Ectodermal cell (in vitro differentiated cells): ENCODE data around the gene NDP.

ENCODE experiments used
- H3K27ac ChIP-seq: 2 replicates; pipeline ENCODE4 v1.7.0; 2013; ENCODE audit warnings: mild to moderate bottlenecking, low read depth, low read length; ENCODE audit not compliant: insufficient read depth, poor library complexity, severe bottlenecking
- H3K27me3 ChIP-seq: 2 replicates; pipeline ENCODE4 v1.7.0; 2013; ENCODE audit warnings: mild to moderate bottlenecking, low read length; ENCODE audit not compliant: insufficient read depth, control insufficient read depth, poor library complexity, severe bottlenecking
- H3K36me3 ChIP-seq: one replicate; pipeline ENCODE4 v1.7.0; 2013; ENCODE audit warnings: low read length; ENCODE audit not compliant: control insufficient read depth, insufficient read depth
- H3K4me1 ChIP-seq: one replicate; pipeline ENCODE4 v1.7.0; 2013; ENCODE audit warnings: low read length; ENCODE audit not compliant: control insufficient read depth, insufficient read depth
- H3K4me3 ChIP-seq: 2 replicates; pipeline ENCODE4 v1.7.0; 2013; ENCODE audit warnings: low read depth, low read length, control low read depth; ENCODE audit not compliant: insufficient read depth
- H3K9me3 ChIP-seq: 2 replicates; pipeline ENCODE4 v1.7.0; 2013; ENCODE audit warnings: mild to moderate bottlenecking, low read length, moderate library complexity; ENCODE audit not compliant: control insufficient read depth
- WGBS, 2 experiments: methylation state at CpG; one replicate each; pipeline ENCODE4 v1.1.7; 2013; ENCODE audit warnings: missing lambda C conversion rate in 2 of 2; 5-methylcytosine and 5-hydroxymethylcytosine counted together

NDP gene

DNA sequence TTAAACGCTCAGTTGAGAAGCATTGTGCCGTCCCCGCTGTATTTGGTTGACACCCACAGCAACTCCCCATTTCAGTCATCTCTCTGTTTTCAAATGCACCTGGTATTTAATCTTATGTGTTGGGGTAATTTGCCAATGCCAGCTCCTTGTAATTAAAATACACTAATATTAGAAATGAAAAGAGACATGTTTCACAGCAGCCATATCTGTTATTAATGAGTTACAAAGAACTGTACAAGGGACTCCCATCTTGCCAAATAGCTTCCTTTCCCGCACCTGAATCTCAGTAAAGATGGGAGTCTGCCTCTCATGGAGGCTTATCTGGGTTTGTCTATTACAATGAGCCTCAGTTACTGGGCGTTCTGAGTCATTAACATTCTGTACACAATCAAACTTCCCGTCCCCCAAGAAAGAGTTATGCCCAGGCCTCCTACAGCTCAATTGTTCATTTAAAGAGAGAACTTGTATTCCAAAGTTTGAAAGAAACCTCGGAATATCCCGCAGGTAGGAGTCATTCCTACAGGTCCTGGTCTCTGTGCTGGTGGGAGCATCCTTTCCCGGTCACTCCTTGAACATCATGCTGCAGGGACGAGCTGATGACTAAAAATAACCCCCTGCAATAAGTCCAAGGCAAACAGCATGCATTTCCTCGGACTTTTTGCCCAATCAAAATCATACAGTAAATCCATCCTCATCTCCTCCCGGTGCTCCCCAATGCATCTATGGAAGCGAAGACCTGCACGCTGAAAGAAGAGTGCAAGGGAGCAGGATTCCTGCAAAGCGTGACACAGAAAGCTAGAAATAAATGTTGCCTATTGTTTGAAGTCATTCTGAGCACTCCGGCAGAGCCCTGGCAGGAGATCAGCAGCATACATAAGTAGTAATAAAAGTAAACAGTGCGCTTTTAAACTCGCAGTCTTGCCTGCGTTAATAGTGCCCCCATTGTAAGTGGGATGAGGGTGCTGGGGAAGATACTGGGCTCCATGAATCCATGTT lies 926 bp downstream of the NDP start:
- Histone ChIP-seq H3K27me3 (no peaks in the 10 kb centered on the region), H3K36me3 (no peaks in the 10 kb centered on the region), H3K4me1 (peaks cover 7% of the 10 kb centered on the region), H3K27ac (no peak overlapping the region), H3K9me3 (no peaks in the 10 kb centered on the region), H3K4me3 (peak overlapping the region; percentile 10)
- 73 to 76% methylated on average over 15 to 19 of the region's 19 CpGs for WGBS, 2 experiments

DNA sequence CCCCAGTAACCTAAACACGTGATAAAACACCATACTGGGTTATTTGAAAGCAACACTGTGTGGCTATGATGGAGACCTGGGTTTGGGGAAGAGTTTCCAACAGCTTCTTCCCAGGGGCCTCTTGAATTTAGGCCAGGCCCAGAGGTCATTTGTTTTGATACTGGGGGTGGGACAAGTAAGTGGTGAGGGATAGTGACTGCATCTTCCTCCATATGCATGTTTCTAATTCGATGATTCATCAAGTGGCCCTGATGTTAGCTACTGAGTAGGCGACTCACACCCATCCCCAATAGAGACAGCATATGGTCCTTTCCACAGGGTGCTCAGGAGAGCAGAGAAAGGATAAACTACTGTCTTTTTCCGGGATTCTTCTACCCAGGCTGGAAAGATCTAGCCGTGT lies 2.7 kb downstream of the NDP start:
- Histone ChIP-seq H3K27ac (no peak overlapping the region), H3K4me3 (no peak overlapping the region), H3K27me3 (no peaks in the 10 kb centered on the region), H3K36me3 (no peaks in the 10 kb centered on the region), H3K4me1 (peaks cover 7% of the 10 kb centered on the region), H3K9me3 (no peaks in the 10 kb centered on the region)
- 89 to 91% methylated on average over 5 of the region's 5 CpGs for WGBS, 2 experiments

DNA sequence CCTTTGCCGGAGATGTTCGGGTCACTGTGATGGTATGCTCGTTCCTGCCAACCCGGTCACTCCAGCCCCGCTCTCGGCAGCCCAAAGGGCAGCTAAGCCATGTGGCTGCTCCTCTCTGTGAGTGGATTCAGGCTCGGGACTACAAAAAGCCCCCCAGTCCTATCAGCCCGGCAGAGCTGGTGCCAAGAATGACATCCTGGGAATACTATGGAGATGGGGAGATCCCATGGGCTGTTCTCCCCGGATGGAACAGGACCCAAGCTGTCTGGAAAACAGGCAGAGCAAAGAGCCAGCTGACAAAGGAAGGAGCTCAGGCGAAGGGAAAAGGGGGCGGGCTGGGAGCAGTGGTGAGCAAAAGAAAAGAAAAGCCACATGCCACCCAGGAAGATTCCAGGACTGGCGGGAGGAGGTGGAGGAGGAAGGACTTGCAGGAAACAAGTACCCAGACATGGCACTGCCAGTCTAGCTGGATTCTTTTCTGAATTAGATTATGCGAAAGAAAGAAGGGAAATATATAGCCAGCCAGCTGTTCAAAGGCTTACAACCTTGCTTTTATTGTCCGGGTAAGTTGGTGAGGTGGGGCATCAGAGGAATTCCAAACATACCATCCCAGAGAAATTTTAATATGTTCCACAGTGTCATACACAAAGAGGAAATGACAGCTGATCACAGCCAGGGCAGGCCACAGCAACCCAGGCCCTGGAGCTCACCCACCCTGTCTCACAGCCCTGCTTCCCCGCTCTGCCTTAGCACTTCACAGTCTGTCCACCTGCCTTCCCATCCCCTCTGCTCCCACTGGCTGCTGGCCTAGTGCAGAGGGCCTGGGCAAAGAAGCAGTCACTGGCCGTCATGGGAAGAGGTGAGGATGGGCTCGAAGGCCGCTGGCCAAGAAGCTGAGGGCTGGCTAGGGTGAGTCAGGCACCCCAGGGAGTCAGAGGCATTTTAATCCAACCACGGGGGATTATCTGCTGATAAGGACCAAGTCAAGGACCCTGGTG lies 3.4 kb downstream of the NDP start:
- peaks cover 7% of the 10 kb centered on the region for H3K4me1 ChIP-seq
- 64 to 65% methylated on average over 18 of the region's 19 CpGs for WGBS, 2 experiments
- H3K4me3 ChIP-seq = no peak overlapping the region
- H3K36me3 ChIP-seq = no peaks in the 10 kb centered on the region
- H3K27ac ChIP-seq = peak overlapping the region; percentile 69
- H3K27me3 ChIP-seq = no peaks in the 10 kb centered on the region
- H3K9me3 ChIP-seq = no peaks in the 10 kb centered on the region

DNA sequence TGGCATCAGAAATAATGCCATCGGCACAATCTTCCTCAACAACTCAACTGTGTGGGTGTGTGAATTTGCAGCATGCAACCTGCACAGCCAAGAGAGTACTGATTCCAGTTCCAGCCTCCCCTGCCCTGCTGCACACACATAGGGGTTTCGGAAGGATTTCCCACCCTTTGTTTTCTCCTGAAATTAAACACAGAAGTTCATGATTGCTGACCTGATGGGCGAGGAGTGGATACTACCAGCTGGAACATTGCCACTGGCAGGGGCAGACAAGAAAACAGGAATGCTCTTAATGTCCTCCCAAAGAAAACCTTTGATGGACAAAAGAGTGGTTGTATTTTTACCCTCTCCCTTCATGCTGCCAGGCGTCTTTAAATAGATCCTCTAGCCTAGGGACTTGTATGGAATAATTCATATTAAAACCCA lies 4.8 kb downstream of the NDP start:
- H3K36me3 ChIP-seq = no peaks in the 10 kb centered on the region
- no peak overlapping the region for H3K4me3 ChIP-seq
- no peak overlapping the region for H3K27ac ChIP-seq
- peaks cover 7% of the 10 kb centered on the region for H3K4me1 ChIP-seq
- H3K9me3 ChIP-seq = no peaks in the 10 kb centered on the region
- 94 to 100% methylated on average over 3 of the region's 4 CpGs for WGBS, 2 experiments
- H3K27me3 ChIP-seq = no peaks in the 10 kb centered on the region

DNA sequence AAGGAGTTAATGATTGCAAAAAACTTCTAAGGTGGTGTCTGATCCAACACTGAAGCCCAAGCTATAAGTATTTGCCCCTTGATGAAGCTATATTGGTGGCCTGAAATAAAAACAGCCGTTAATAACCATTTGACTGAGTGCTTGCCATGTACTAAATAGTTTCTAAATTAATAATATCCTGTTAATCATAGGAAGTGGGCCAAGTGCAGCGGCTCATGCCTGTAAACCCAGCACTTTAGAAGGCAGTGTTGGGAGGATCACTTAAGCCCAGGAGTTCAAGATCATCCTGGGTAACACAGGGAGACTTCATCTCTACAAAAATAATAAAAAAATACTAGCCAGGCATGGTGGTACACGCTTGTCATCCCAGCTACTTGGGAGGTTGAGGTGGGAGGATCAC lies 8.3 kb downstream of the NDP start:
- Histone ChIP-seq H3K27ac (no peak overlapping the region), H3K9me3 (no peaks in the 10 kb centered on the region), H3K4me3 (no peak overlapping the region), H3K27me3 (no peaks in the 10 kb centered on the region), H3K36me3 (no peaks in the 10 kb centered on the region), H3K4me1 (peaks cover 4% of the 10 kb centered on the region)
- 83 to 92% methylated on average over 2 to 3 of the region's 3 CpGs for WGBS, 2 experiments

DNA sequence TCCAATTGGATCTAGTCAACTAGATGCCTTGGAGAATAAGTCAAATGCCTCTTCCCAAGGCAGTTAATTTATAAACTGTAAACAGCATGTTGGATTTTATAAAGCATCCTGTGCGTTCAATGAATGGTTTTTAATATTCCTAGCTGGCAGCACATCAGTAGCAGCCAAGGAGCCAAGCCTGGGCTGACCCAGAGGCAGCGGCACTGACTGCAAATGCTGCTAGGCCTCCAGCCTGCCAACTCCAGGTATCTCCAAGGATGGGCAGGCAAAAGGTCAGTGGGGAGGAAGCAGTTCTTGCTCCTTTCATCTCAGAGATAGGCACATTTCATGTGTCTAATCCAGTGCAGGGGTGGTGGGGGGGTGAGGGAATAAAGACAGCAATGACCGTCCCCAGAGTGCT lies 9.5 kb downstream of the NDP start:
- no peaks in the 10 kb centered on the region for H3K4me1 ChIP-seq
- no peak overlapping the region for H3K4me3 ChIP-seq

DNA sequence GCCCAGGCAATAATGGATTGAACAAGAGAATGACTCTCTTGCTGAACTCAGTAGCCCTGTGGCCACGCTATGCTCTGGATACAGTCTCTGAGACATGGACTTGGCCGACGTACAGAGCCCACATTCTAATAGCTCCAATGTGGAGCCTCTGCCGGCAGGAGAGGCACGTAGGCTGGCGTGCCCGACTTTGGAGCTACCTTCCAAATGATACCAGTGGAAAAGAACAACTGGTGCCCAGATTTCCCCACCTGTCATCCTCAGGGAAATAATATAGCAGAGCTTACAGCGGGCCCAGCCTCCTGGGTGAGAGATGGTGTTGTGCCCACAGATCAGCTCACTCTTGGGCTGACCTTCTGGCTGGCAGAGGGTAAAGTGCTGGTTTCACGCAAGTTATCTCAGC lies 10.6 kb downstream of the NDP start:
- Histone ChIP-seq H3K27ac (no peak overlapping the region), H3K27me3 (no peaks in the 10 kb centered on the region), H3K36me3 (no peaks in the 10 kb centered on the region), H3K9me3 (no peaks in the 10 kb centered on the region), H3K4me1 (no peaks in the 10 kb centered on the region), H3K4me3 (no peak overlapping the region)
- 96 to 99% methylated on average over 9 of the region's 9 CpGs for WGBS, 2 experiments

More for the DNA sequence above, 9.5 kb downstream of the NDP start:
- 96 to 100% methylated on average over 3 of the region's 3 CpGs for WGBS, 2 experiments
- Histone ChIP-seq H3K27me3 (no peaks in the 10 kb centered on the region), H3K27ac (no peak overlapping the region), H3K9me3 (no peaks in the 10 kb centered on the region), H3K36me3 (no peaks in the 10 kb centered on the region)

DNA sequence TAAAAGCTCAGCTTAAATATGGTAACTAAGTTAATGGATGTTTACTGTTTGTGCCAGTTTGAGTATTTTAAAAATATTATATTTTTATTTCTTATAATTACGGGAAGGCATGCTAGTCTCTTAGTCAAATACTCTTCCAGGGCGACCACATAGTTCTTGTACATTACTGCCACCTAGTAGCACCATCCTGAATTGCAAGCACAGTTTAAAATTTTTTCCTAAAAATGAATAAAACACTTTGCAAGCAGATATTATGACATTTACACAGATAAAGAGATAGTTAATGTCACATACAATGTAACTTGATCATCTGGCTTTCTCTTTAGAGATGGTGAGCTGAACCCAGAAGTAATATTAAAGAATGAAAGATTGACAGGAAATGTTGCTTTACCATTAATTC lies 11.5 kb downstream of the NDP start:
- H3K36me3 ChIP-seq = no peaks in the 10 kb centered on the region
- no peak overlapping the region for H3K4me3 ChIP-seq
- no peaks in the 10 kb centered on the region for H3K9me3 ChIP-seq
- no peaks in the 10 kb centered on the region for H3K27me3 ChIP-seq
- no peaks in the 10 kb centered on the region for H3K4me1 ChIP-seq
- 40 to 71% methylated on average over 1 to 2 of the region's 2 CpGs for WGBS, 2 experiments
- H3K27ac ChIP-seq = no peak overlapping the region

DNA sequence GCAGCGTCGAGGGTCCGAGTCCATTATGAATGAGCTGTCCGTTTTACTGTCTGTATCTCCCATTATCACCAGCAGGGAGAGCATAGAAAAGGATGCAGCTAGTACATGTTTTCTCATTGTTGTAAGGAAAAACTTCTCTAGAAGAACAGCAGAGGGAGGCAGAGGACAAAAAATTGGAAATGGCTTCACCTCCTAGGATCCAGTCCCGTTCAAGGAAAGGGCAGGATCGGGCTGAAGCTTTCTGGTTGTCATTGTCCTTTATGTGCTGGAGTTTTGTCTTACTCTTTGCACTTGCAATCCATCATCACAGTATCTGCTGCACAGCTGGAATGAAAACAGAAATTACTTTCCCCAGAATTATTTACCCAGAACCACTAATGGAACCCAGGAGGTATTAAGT lies 14.7 kb downstream of the NDP start:
- 10 to 15% methylated on average over 6 of the region's 6 CpGs for WGBS, 2 experiments
- Histone ChIP-seq H3K36me3 (no peaks in the 10 kb centered on the region), H3K4me3 (no peak overlapping the region), H3K9me3 (no peaks in the 10 kb centered on the region), H3K27ac (no peak overlapping the region), H3K4me1 (no peaks in the 10 kb centered on the region), H3K27me3 (no peaks in the 10 kb centered on the region)

DNA sequence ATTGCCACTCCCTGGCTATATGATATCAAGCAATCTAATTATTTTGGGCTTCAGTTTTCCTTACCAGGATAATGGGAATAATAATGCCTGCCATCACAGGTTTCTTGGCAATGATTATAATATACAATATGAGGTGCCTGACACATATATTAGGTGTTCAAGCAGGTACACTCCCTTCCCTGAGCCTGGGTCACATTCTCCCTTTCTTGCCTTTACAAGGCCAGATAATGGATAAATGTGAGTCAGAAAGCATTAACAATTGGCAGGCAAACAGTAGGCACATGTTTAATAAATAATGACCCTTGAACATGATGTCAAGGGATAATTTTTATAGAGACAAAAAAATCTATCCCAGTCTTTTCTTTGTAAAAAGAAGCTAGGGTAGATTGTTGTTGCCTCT lies 17.2 kb downstream of the NDP start:
- H3K27ac ChIP-seq = no peak overlapping the region
- no peaks in the 10 kb centered on the region for H3K4me1 ChIP-seq
- H3K27me3 ChIP-seq = no peaks in the 10 kb centered on the region
- H3K36me3 ChIP-seq = no peaks in the 10 kb centered on the region
- no peaks in the 10 kb centered on the region for H3K9me3 ChIP-seq
- H3K4me3 ChIP-seq = no peak overlapping the region
